ENCODE data around the gene TAF8.

DNA sequence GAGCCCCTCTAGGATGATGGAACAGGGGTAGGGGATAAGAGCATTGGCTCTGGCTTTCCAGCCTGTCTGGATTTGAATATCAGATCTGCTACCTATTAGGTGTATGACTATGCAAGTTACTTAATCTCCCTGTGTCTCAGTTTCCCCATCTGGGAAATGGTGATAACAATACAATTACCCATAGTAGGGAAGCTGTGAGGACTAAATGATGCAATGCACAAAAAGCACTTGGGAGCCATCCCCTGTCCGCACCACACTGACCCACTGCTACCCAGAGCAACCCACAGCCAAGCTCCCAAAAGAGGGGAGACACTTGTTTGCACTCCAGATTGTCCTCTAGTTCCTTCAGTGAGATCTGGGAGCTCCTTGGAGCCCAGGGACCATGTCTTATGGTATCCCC is 62.0 kb downstream of the TAF8 start:
- TF ChIP-seq, protein P1, sequence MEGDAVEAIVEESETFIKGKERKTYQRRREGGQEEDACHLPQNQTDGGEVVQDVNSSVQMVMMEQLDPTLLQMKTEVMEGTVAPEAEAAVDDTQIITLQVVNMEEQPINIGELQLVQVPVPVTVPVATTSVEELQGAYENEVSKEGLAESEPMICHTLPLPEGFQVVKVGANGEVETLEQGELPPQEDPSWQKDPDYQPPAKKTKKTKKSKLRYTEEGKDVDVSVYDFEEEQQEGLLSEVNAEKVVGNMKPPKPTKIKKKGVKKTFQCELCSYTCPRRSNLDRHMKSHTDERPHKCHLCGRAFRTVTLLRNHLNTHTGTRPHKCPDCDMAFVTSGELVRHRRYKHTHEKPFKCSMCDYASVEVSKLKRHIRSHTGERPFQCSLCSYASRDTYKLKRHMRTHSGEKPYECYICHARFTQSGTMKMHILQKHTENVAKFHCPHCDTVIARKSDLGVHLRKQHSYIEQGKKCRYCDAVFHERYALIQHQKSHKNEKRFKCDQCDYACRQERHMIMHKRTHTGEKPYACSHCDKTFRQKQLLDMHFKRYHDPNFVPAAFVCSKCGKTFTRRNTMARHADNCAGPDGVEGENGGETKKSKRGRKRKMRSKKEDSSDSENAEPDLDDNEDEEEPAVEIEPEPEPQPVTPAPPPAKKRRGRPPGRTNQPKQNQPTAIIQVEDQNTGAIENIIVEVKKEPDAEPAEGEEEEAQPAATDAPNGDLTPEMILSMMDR (IDR thresholded peaks at IDR 0.05 in 2 of 3, conservative IDR thresholded peaks at IDR 0.05 in 1 of 3; ENCODE audit: control insufficient read depth in 2 of 3, extremely low read depth in 1 of 3, insufficient read depth in 1 of 3, low read depth in 3 of 3, low read length in 3 of 3) = no peak
- no peak for TF ChIP-seq STAT1 (conservative IDR thresholded peaks at IDR 0.05)
- TF ChIP-seq POLR2A (IDR thresholded peaks at IDR 0.05; ENCODE audit: low read depth, low read length) = no peak
- no peak for TF ChIP-seq POLR2AphosphoS5 (IDR thresholded peaks at IDR 0.05; ENCODE audit: low read length)
- no peak for TF ChIP-seq POLR2AphosphoS2 (IDR thresholded peaks at IDR 0.05; ENCODE audit: low read depth, low read length)
- TF ChIP-seq SREBF1 (IDR thresholded peaks at IDR 0.05; ENCODE audit: low read length) = no peak
- no peak for TF ChIP-seq ZNF217 (IDR thresholded peaks at IDR 0.05)
- TF ChIP-seq SREBF2 (IDR thresholded peaks at IDR 0.05; ENCODE audit: low read length) = no peak
- no peak for TF ChIP-seq BRCA1 (IDR thresholded peaks at IDR 0.05; ENCODE audit: low read depth, low read length)
- no peak for TF ChIP-seq TAF1 (IDR thresholded peaks at IDR 0.05; ENCODE audit: borderline replicate concordance, low read depth, low read length)
- no peak for TF ChIP-seq EZH2 (IDR thresholded peaks at IDR 0.05; ENCODE audit: borderline replicate concordance, control insufficient read depth, low read depth, low read length)
- no peak for TF ChIP-seq JUNB (IDR thresholded peaks at IDR 0.05)

Measured in GM12878 (cell line).